ENCODE measurements around the gene PFKFB2.

The PFKFB2 gene

DNA sequence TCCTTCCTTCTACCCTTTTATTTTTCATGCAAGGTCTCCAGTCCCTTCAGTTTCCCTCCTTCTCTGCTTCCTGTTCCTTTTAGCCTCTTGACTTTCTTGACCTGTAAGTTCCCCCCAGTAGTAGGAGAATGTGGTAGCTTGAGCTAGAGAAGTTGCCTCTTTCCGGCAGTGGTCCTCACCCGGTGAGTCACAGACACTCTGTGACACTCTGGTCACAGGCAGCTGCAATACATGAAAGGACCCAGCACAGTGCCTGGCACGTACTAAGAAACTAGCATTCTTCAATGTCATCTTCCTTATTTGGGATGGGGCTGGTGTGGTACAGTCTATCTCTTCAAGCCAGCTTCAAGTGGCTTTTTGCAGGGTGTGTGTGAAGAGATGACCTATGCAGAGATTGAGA is 16.0 kb downstream of the PFKFB2 start:
- no peak overlapping the region for H3K4me2 ChIP-seq (ENCODE audit: low read length)
- no peaks in the 10 kb centered on the region for H3K36me3 ChIP-seq (ENCODE audit: control insufficient read depth, low read length)
- no peaks in the 10 kb centered on the region for H3K9me3 ChIP-seq (ENCODE audit: control insufficient read depth, insufficient read depth, low read length)
- no peaks in the 10 kb centered on the region for H4K20me1 ChIP-seq (ENCODE audit: control insufficient read depth, insufficient read depth, low read depth, low read length)
- H3F3A ChIP-seq (ENCODE audit: control insufficient read depth, insufficient read depth), result no peaks in the 10 kb centered on the region
- no peaks in the 10 kb centered on the region for H3K79me2 ChIP-seq (ENCODE audit: control insufficient read depth, low read length)
- no peak overlapping the region for H3K4me3 ChIP-seq (ENCODE audit: low read length)
- no peaks in the 10 kb centered on the region for H3K9me2 ChIP-seq (replicated peaks; ENCODE audit: control insufficient read depth, low read length)
- no peaks in the 10 kb centered on the region for H3K4me1 ChIP-seq (ENCODE audit: control insufficient read depth, low read length)
- no peak overlapping the region for H3K27ac ChIP-seq (ENCODE audit: low read depth, low read length)
- no peaks in the 10 kb centered on the region for H3K27me3 ChIP-seq (ENCODE audit: control insufficient read depth, low read length)
- no peak for TF ChIP-seq CTCF (IDR thresholded peaks at IDR 0.05; ENCODE audit: low read depth, low read length, poor library complexity, severe bottlenecking)
- no peak for TF ChIP-seq EZH2phosphoT487 (IDR thresholded peaks at IDR 0.05; ENCODE audit: borderline replicate concordance, low read length)

- no peaks in the 10 kb centered on the region for H3K4me1 ChIP-seq (ENCODE audit: control insufficient read depth, low read length)
- H3K79me2 ChIP-seq (ENCODE audit: control insufficient read depth, low read length), result no peaks in the 10 kb centered on the region
- no peak overlapping the region for H3K27ac ChIP-seq (ENCODE audit: low read depth, low read length)
- H4K20me1 ChIP-seq (ENCODE audit: control insufficient read depth, insufficient read depth, low read depth, low read length), result no peaks in the 10 kb centered on the region
- H3K4me2 ChIP-seq (ENCODE audit: low read length), result no peak overlapping the region
- H3F3A ChIP-seq (ENCODE audit: control insufficient read depth, insufficient read depth), result no peaks in the 10 kb centered on the region
- H3K27me3 ChIP-seq (ENCODE audit: control insufficient read depth, low read length), result peaks cover 3% of the 10 kb centered on the region
- no peak overlapping the region for H3K4me3 ChIP-seq (ENCODE audit: low read length)
- H3K9me2 ChIP-seq (replicated peaks; ENCODE audit: control insufficient read depth, low read length), result no peaks in the 10 kb centered on the region
- H3K9me3 ChIP-seq (ENCODE audit: control insufficient read depth, insufficient read depth, low read length), result no peaks in the 10 kb centered on the region
- H3K36me3 ChIP-seq (ENCODE audit: control insufficient read depth, low read length), result no peaks in the 10 kb centered on the region
- TF ChIP-seq CTCF (IDR thresholded peaks at IDR 0.05; ENCODE audit: low read depth, low read length, poor library complexity, severe bottlenecking), result no peak
Measured at GRCh38 chr1:207069858-207070506, 16.9 kb downstream of the PFKFB2 start.

DNA sequence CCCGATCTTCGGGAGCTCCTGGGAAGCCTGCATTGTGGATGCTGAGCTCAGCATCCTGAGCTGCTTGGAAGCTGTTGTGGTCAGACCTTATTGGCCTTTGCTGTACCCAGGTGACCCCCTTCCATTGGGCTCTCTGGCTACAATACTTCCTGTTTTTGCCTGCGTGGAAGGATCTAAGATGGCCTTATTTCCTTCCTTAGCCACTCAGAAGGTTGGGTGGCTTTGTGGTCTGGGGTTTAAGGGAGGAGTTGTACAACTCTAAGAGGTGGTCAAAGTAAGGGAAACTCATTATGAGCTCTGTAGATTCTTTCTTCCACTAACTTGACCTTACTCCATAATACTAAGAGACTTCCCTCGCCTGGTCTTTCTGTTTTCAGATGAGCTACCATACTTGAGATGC is 17.7 kb downstream of the PFKFB2 start:
- Histone ChIP-seq H3K27me3 (ENCODE audit: control insufficient read depth, low read length) (peaks cover 6% of the 10 kb centered on the region), H3K4me1 (ENCODE audit: control insufficient read depth, low read length) (no peaks in the 10 kb centered on the region), H3K9me3 (ENCODE audit: control insufficient read depth, insufficient read depth, low read length) (no peaks in the 10 kb centered on the region), H3F3A (ENCODE audit: control insufficient read depth, insufficient read depth) (no peaks in the 10 kb centered on the region), H3K27ac (ENCODE audit: low read depth, low read length) (no peak overlapping the region), H3K4me2 (ENCODE audit: low read length) (no peak overlapping the region), H3K4me3 (ENCODE audit: low read length) (no peak overlapping the region), H3K36me3 (ENCODE audit: control insufficient read depth, low read length) (no peaks in the 10 kb centered on the region), H4K20me1 (ENCODE audit: control insufficient read depth, insufficient read depth, low read depth, low read length) (no peaks in the 10 kb centered on the region), H3K79me2 (ENCODE audit: control insufficient read depth, low read length) (no peaks in the 10 kb centered on the region), H3K9me2 (replicated peaks; ENCODE audit: control insufficient read depth, low read length) (no peaks in the 10 kb centered on the region)
- TF ChIP-seq EZH2phosphoT487 (IDR thresholded peaks at IDR 0.05; ENCODE audit: borderline replicate concordance, low read length) (no peak), CTCF (IDR thresholded peaks at IDR 0.05; ENCODE audit: low read depth, low read length, poor library complexity, severe bottlenecking) (no peak)

All from DOHH2 (cell line).